Measurements from ENCODE around the gene ZNF761. TPM values are rescaled to one million over a fixed set of nuclear protein-coding genes. Genes with fewer than 3 reads are reported as not detected.
A peak's percentile ranks its signal among the peaks of the same experiment; 100 is the strongest.

The ZNF761 gene
- total and polyA plus RNA-seq, 2 of the 13 experiments (the other 11 are each of a cell fraction or from before 2014, with no cell fraction given), result 11.6 to 16.2 TPM

GRCh38 chr19:53431399-53432087, at the start of gene ZNF761 (continued):
- TF ChIP-seq ZBTB40 (IDR thresholded peaks at IDR 0.05), result no peak
- no peak for TF ChIP-seq ZBTB40 (CRISPR knock-in tag; IDR thresholded peaks at IDR 0.05)
- 0 out of 2 replicates have a peak, but pooled peaks have one; percentile 15 for TF ChIP-seq ZNF143 (CRISPR knock-in tag; IDR thresholded peaks at IDR 0.05)
- TF ChIP-seq NR0B2 (CRISPR knock-in tag; IDR thresholded peaks at IDR 0.05), result peak; percentile 41; the same call in 1 of the 2 replicates
- TF ChIP-seq TFDP2 (CRISPR knock-in tag; IDR thresholded peaks at IDR 0.05), result 0 out of 2 replicates have a peak, but pooled peaks have one; percentile 34
- peak; percentile 72 for TF ChIP-seq XRCC5 (optimal IDR thresholded peaks at IDR 0.05; ENCODE audit: low read length)
- TF ChIP-seq GZF1 (CRISPR knock-in tag; IDR thresholded peaks at IDR 0.05), result no peak
- no peak for TF ChIP-seq PREB (CRISPR knock-in tag; IDR thresholded peaks at IDR 0.05)
- TF ChIP-seq HNF1A (IDR thresholded peaks at IDR 0.05; ENCODE audit: low read depth), result no peak
- peak; percentile 35; the same call in 1 of the 2 replicates for TF ChIP-seq HNF1A (CRISPR knock-in tag; IDR thresholded peaks at IDR 0.05; ENCODE audit: borderline replicate concordance)
- no peak for TF ChIP-seq RNF2 (conservative IDR thresholded peaks at IDR 0.05; ENCODE audit: low read depth)
- TF ChIP-seq PHF21A (CRISPR knock-in tag; IDR thresholded peaks at IDR 0.05), result peak; percentile 70
- TF ChIP-seq ZNF761 (CRISPR knock-in tag; conservative IDR thresholded peaks at IDR 0.05), result no peak

All from HepG2 (cell line).